ENCODE measurements around the gene ATP2B2. TPM values are rescaled to one million over a fixed set of nuclear protein-coding genes. Genes with fewer than 3 reads are reported as not detected.

Gene ATP2B2
- total RNA-seq, 1 donor from 2014 or later, result not detected

DNA sequence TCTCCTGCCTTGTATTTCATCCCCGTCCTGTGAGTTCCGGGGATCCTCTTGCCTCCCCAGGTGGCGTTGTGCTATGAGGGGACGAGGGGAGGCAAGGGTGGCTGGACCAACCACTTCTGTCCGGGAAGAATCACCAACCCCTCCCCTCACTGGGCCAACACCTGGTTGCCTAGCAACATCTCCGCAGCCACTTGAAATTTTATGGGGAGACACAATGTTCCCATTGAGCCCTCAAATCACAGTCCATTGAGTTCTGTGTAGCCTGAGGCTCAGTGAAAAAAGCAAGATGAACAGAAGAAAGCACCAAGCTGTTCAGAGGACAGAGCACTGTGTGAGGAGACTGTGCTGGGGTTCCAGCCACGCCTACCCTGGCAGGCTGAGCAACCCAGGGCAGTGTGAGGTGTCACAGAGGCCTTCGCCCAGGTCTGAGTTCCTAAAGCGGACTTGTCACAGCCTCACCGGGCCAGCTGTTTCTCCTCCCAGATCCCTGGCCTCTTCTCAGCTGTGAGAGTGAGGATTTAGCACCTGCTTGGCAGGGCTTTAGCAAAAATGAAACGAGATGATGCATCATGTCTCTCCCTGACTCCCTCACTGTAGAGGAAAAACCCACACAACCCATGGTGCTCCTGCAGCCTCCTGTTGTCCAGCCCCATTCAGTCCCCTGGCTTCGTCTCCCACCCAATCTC, 76.8 kb downstream of the ATP2B2 start:
- TF ChIP-seq, protein P1, sequence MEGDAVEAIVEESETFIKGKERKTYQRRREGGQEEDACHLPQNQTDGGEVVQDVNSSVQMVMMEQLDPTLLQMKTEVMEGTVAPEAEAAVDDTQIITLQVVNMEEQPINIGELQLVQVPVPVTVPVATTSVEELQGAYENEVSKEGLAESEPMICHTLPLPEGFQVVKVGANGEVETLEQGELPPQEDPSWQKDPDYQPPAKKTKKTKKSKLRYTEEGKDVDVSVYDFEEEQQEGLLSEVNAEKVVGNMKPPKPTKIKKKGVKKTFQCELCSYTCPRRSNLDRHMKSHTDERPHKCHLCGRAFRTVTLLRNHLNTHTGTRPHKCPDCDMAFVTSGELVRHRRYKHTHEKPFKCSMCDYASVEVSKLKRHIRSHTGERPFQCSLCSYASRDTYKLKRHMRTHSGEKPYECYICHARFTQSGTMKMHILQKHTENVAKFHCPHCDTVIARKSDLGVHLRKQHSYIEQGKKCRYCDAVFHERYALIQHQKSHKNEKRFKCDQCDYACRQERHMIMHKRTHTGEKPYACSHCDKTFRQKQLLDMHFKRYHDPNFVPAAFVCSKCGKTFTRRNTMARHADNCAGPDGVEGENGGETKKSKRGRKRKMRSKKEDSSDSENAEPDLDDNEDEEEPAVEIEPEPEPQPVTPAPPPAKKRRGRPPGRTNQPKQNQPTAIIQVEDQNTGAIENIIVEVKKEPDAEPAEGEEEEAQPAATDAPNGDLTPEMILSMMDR (IDR thresholded peaks at IDR 0.05; ENCODE audit: borderline replicate concordance), result no peak
- Histone ChIP-seq H3K36me3 (no peaks in the 10 kb centered on the region), H3K27ac (replicated peaks) (no peak overlapping the region), H3K4me1 (no peaks in the 10 kb centered on the region), H3K27me3 (ENCODE audit: low read depth) (peaks cover 6% of the 10 kb centered on the region), H3K4me3 (no peak overlapping the region), H3K9me3 (replicated peaks) (no peaks in the 10 kb centered on the region)
- DNase-seq, result no peak
- intact Hi-C loops (cut with micrococcal nuclease), result no loop called here

DNA sequence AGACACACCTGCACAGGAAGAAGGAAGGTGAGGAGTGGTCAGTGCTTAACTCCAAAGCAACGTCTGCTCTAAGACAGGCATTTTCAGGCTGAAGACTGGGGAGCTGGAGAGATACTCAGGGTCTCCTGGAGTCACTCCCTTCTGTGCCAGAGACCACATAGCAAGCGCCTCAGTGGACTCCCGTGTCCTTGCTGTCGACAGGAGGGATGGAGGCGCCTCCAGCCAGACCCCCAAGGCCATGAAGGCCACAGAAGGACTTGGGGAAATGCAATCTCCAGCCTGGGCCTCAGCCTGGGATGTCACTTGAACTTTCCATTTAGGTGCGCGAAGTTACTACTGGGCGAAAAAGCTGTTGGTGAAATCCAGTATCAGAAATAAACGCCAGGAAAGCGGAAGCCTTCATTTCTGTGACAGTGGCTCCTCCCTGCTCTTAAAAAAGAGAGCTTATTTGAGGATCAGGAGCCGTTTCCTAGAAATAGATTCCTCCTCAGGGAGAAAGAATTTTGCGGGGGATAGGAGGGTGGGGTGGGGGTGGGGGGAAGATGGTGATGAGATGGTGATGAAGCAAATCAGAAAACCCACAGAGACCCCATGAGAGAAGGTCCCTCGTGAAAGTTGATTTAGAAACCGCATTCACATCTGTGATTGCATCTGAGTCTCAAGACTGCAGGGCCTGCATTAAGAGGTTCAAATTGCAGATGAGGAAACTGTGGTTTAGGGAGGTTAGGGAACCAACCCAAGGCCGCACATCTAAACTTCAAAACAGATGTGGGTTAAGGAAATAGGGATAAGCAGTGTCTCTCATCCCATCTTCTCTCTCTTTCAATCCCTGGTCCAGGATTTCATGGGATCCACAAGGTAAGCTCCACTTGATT, 78.8 kb downstream of the ATP2B2 start:
- H3K4me3 ChIP-seq, result no peak overlapping the region
- intact Hi-C loops (cut with micrococcal nuclease), result no loop called here
- H3K9me3 ChIP-seq (replicated peaks), result no peaks in the 10 kb centered on the region
- H3K4me1 ChIP-seq, result no peaks in the 10 kb centered on the region
- TF ChIP-seq, protein P1 (IDR thresholded peaks at IDR 0.05; ENCODE audit: borderline replicate concordance), result no peak
- H3K36me3 ChIP-seq, result no peaks in the 10 kb centered on the region
- no peak for DNase-seq
- H3K27me3 ChIP-seq (ENCODE audit: low read depth), result peaks cover 26% of the 10 kb centered on the region
- H3K27ac ChIP-seq (replicated peaks), result no peak overlapping the region

DNA sequence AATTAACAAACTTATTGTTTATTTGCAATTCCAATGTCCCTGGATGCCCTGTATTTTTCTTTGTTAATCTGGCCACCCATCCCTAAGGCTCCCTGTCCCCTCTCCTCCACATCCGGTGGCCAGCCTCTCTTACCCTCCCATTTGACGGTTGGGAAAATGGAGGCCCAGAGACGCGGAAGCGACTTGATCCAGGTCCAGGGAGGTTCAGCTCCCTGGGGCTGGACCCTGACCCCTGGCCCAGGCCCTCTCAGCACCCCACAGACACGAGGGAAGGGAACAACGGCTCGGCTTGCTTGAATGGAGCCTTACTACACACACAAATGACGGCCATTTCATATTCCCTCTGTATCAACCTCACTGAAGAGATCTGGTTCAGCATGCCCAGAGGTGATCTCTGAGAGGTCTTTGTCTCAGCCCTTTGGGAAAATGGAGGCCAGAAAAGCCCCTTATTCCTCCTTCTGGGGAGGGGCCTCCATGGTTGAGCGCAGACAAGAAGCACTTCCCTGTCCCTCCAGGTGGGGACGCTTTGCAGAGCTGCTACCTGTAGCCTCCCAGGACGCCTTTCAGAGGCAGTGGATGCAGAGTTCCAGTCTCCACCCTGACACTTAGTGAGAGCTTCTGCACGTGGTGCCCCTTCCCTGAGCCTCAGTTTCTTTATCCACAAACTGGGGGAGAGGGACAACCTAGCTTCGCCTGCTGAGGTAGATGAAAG, 82.1 kb downstream of the ATP2B2 start:
- H3K4me1 ChIP-seq, result no peaks in the 10 kb centered on the region
- H3K27ac ChIP-seq (replicated peaks), result no peak overlapping the region
- DNase-seq, result no peak
- intact Hi-C loops (cut with micrococcal nuclease), result no loop called here
- peaks cover 43% of the 10 kb centered on the region for H3K27me3 ChIP-seq (ENCODE audit: low read depth)
- no peaks in the 10 kb centered on the region for H3K36me3 ChIP-seq
- no peaks in the 10 kb centered on the region for H3K9me3 ChIP-seq (replicated peaks)
- H3K4me3 ChIP-seq, result no peak overlapping the region
- TF ChIP-seq, protein P1 (IDR thresholded peaks at IDR 0.05; ENCODE audit: borderline replicate concordance), result no peak

DNA sequence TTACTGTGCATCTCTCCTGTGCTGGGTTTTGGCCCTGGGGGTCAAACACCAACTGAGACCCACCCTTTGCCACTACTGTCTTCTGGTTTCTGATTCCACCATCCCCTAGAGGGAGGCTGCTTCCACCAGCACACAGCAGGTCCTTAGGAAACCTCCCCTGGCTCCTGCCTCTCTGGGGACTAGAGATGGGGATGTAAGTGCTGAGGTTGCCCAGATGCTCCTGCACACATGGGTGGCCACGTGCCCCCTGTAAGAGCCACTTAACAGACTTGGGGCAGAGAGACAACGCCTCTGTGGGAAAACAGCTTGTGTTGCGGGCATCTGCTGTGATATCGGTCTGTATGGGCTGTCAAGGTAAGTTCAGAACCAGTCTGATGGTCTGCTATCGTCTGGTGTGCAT, 83.4 kb downstream of the ATP2B2 start:
- Histone ChIP-seq H3K27me3 (ENCODE audit: low read depth) (peaks cover 52% of the 10 kb centered on the region), H3K4me1 (no peaks in the 10 kb centered on the region), H3K4me3 (no peak overlapping the region), H3K9me3 (replicated peaks) (no peaks in the 10 kb centered on the region), H3K36me3 (no peaks in the 10 kb centered on the region), H3K27ac (replicated peaks) (no peak overlapping the region)
- intact Hi-C loops (cut with micrococcal nuclease), result no loop called here
- DNase-seq, result no peak
- TF ChIP-seq, protein P1 (IDR thresholded peaks at IDR 0.05; ENCODE audit: borderline replicate concordance), result no peak

DNA sequence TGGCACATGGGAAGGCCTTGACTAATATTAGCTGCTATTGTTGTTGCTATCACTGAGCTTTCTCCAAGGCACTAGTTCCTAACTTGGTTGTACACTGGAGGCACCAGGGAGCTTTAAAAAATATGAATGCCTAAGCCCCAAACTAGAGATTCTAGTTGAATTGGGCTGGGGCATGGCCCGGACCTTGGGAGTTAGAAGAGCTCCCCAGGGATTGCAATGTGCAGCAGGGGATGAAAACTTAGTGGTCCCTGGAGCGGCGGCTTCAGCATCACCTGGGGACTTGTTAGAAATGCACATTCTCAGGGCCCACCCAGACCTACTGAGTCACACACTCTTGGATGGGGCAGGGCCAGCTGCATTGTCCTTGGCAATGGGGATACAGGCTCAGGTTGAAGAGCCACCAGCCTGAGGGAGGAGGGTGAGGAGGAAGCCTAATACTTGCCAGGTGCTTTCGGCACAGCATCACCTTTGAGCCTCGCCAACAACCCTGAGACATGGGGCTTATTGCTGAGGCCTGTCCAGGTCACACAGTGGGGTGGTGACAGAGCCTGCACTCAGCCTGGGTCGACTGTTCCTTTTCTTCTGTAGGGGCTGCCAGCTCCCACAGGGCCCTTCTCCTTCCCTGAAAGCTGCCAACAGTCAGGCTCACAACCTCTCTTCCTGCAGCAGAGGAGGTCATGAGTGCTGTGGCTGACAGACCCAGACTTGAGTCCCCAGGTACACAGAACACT, 84.5 kb downstream of the ATP2B2 start:
- TF ChIP-seq, protein P1 (IDR thresholded peaks at IDR 0.05; ENCODE audit: borderline replicate concordance), result no peak
- Histone ChIP-seq H3K4me3 (no peak overlapping the region), H3K27me3 (ENCODE audit: low read depth) (peaks cover 60% of the 10 kb centered on the region), H3K27ac (replicated peaks) (no peak overlapping the region), H3K9me3 (replicated peaks) (no peaks in the 10 kb centered on the region), H3K36me3 (no peaks in the 10 kb centered on the region), H3K4me1 (no peaks in the 10 kb centered on the region)
- intact Hi-C loops (cut with micrococcal nuclease), result no loop called here
- no peak for DNase-seq
